Urinary bladder (tissue), 4 donors: ENCODE measurements around the gene NUMB. TPM values are rescaled to one million over a fixed set of nuclear protein-coding genes. Genes with fewer than 3 reads are reported as not detected.

Experiments
- DNase-seq: peaks from one replicate; pipeline ENCODE4 v3.0.0-alpha.2; 2015; ENCODE audit errors: extremely low spot score
- H3K27ac ChIP-seq: one replicate; pipeline ENCODE4 v1.5.1; 2013; ENCODE audit warnings: low read depth, mild to moderate bottlenecking, moderate library complexity
- H3K36me3 ChIP-seq: one replicate; pipeline ENCODE4 v1.6.1; 2013; ENCODE audit warnings: mild to moderate bottlenecking, moderate library complexity; ENCODE audit not compliant: insufficient read depth
- H3K4me1 ChIP-seq: one replicate; pipeline ENCODE4 v1.6.1; 2013; ENCODE audit warnings: mild to moderate bottlenecking, moderate library complexity; ENCODE audit not compliant: insufficient read depth
- H3K4me3 ChIP-seq: one replicate; pipeline ENCODE4 v1.5.1; 2013; ENCODE audit warnings: low read depth, low read length
- WGBS: extraction: QIAGEN DNeasy Blood & Tissue Kit; methylation state at CpG from one replicate; pipeline ENCODE4 v1.1.7; 2013; 5-methylcytosine and 5-hydroxymethylcytosine counted together
- polyA plus RNA-seq: library from polyadenylated mRNA; stranded (reverse); fragments of 200-250 nt; gene quantifications from one replicate; pipeline ENCODE4 v1.2.3, GENCODE V29; 2013
- total RNA-seq: library from RNA; depleted of rRNA; stranded (reverse); fragments of >200 nt; gene quantifications from one replicate; pipeline ENCODE4 v1.2.3, GENCODE V29; 2014
- donor health status: healthy with polysubstance abuse.
- donor health status: healthy.

Gene NUMB
- total and polyA plus RNA-seq, 2 donors = 52.3 to 57.9 TPM

GRCh38 chr14:73259837-73260236, 198.5 kb downstream of the NUMB start:
- no peak for DNase-seq
- Histone ChIP-seq H3K4me1 (no peaks in the 10 kb centered on the region), H3K27ac (no peak overlapping the region), H3K36me3 (no peaks in the 10 kb centered on the region), H3K4me3 (no peak overlapping the region)
- 85% methylated on average over 9 of the region's 9 CpGs for WGBS

GRCh38 chr14:73258845-73259611, 199.3 kb downstream of the NUMB start:
- Histone ChIP-seq H3K4me3 (no peak overlapping the region), H3K27ac (no peak overlapping the region), H3K4me1 (no peaks in the 10 kb centered on the region), H3K36me3 (no peaks in the 10 kb centered on the region)
- DNase-seq = no peak
- WGBS = 90% methylated on average over 20 of the region's 20 CpGs

- Histone ChIP-seq H3K4me3 (no peak overlapping the region), H3K36me3 (no peaks in the 10 kb centered on the region), H3K27ac (no peak overlapping the region), H3K4me1 (no peaks in the 10 kb centered on the region)
- DNase-seq = no peak
- WGBS = 89% methylated on average over 4 of the region's 4 CpGs
These were observed 200.3 kb downstream of the NUMB start for GRCh38 chr14:73258076-73258475.

- H3K4me1 ChIP-seq = no peaks in the 10 kb centered on the region
- 89% methylated on average over 9 of the region's 9 CpGs for WGBS
- no peak overlapping the region for H3K4me3 ChIP-seq
- no peaks in the 10 kb centered on the region for H3K36me3 ChIP-seq
- no peak overlapping the region for H3K27ac ChIP-seq
- no peak for DNase-seq
These were observed 202.6 kb downstream of the NUMB start for GRCh38 chr14:73255693-73256225.

- no peaks in the 10 kb centered on the region for H3K4me1 ChIP-seq
- WGBS = 89% methylated on average over 6 of the region's 6 CpGs
- no peaks in the 10 kb centered on the region for H3K36me3 ChIP-seq
- no peak overlapping the region for H3K27ac ChIP-seq
- DNase-seq = no peak
- no peak overlapping the region for H3K4me3 ChIP-seq
These were observed 203.3 kb downstream of the NUMB start for GRCh38 chr14:73255005-73255400.

- no peaks in the 10 kb centered on the region for H3K36me3 ChIP-seq
- H3K4me3 ChIP-seq = no peak overlapping the region
- no peaks in the 10 kb centered on the region for H3K4me1 ChIP-seq
- 92% methylated on average over 28 of the region's 28 CpGs for WGBS
- DNase-seq = no peak
- no peak overlapping the region for H3K27ac ChIP-seq
These were observed 203.9 kb downstream of the NUMB start for GRCh38 chr14:73254247-73255004.

GRCh38 chr14:73253721-73254120, 204.6 kb downstream of the NUMB start:
- Histone ChIP-seq H3K4me3 (no peak overlapping the region), H3K36me3 (no peaks in the 10 kb centered on the region), H3K4me1 (no peaks in the 10 kb centered on the region), H3K27ac (no peak overlapping the region)
- no peak for DNase-seq
- WGBS = 92% methylated on average over 12 of the region's 12 CpGs

- 92% methylated on average over 10 of the region's 10 CpGs for WGBS
- Histone ChIP-seq H3K4me1 (no peaks in the 10 kb centered on the region), H3K36me3 (no peaks in the 10 kb centered on the region)
These were observed 205.1 kb downstream of the NUMB start for GRCh38 chr14:73253323-73253610.

GRCh38 chr14:73252491-73253322, 205.6 kb downstream of the NUMB start:
- H3K36me3 ChIP-seq = no peaks in the 10 kb centered on the region
- 90% methylated on average over 29 of the region's 29 CpGs for WGBS
- no peak overlapping the region for H3K4me3 ChIP-seq
- H3K27ac ChIP-seq = no peak overlapping the region
- no peak for DNase-seq
- no peaks in the 10 kb centered on the region for H3K4me1 ChIP-seq

More at GRCh38 chr14:73253323-73253610, 205.1 kb downstream of the NUMB start:
- DNase-seq = no peak
- H3K27ac ChIP-seq = no peak overlapping the region
- H3K4me3 ChIP-seq = no peak overlapping the region

GRCh38 chr14:73251516-73252215, 206.7 kb downstream of the NUMB start:
- no peak for DNase-seq

GRCh38 chr14:73250781-73251500, 207.4 kb downstream of the NUMB start:
- DNase-seq = no peak
- WGBS = 92% methylated on average over 27 of the region's 27 CpGs
- Histone ChIP-seq H3K36me3 (no peaks in the 10 kb centered on the region), H3K4me1 (no peaks in the 10 kb centered on the region), H3K4me3 (no peak overlapping the region), H3K27ac (no peak overlapping the region)

More at GRCh38 chr14:73251516-73252215, 206.7 kb downstream of the NUMB start:
- Histone ChIP-seq H3K4me3 (no peak overlapping the region), H3K4me1 (no peaks in the 10 kb centered on the region), H3K27ac (no peak overlapping the region), H3K36me3 (no peaks in the 10 kb centered on the region)
- WGBS = 95% methylated on average over 30 of the region's 30 CpGs

- Histone ChIP-seq H3K36me3 (no peaks in the 10 kb centered on the region), H3K27ac (no peak overlapping the region), H3K4me3 (no peak overlapping the region), H3K4me1 (no peaks in the 10 kb centered on the region)
- 90% methylated on average over 11 of the region's 11 CpGs for WGBS
- no peak for DNase-seq
These were observed 208.0 kb downstream of the NUMB start for GRCh38 chr14:73250317-73250713.
